HepG2 (cell line): ENCODE measurements around the gene ZSWIM5. TPM values are rescaled to one million over a fixed set of nuclear protein-coding genes. Genes with fewer than 3 reads are reported as not detected.

Source experiments
- ATAC-seq: fragments of 200-7000 bp; cut with Tn5 transposase; 3 replicates; pipeline ENCODE4 v1.9.1; 2020; ENCODE audit warnings: mild to moderate bottlenecking, moderate library complexity
- BruUV-seq: library from RNA; stranded (reverse); fragments of 400-500 nt; replicated peaks from 2 replicates; lab custom pipeline; 2021; lab: Mats Ljungman, UMichigan
- CTCF ChIA-PET: fragments of 300-600 bp; formaldehyde crosslinking; extraction: SDS; loops from one replicate; lab custom pipeline; 2021; ENCODE audit warnings: low total read pairs, inconsistent platforms, low intra/inter-chr PET ratio; lab: Yijun Ruan, JAX
- POLR2A ChIA-PET: fragments of 350-600 bp; sonication (Branson Sonifier 250); formaldehyde crosslinking; loops from one replicate; lab custom pipeline; 2020; ENCODE audit warnings: antibody characterized with exemption, inconsistent platforms; lab: Yijun Ruan, JAX
- DNase-seq: peaks from one replicate; pipeline ENCODE4 v3.0.0-alpha.2; 2015; ENCODE audit warnings: low spot score
- FAIRE-seq: peaks from 3 replicates; lab custom pipeline; 2011; peaks lifted over from hg19 to GRCh38; lab: Jason Lieb, UNC
- H2AFZ ChIP-seq: one replicate; pipeline ENCODE4 v1.6.1; 2011; ENCODE audit warnings: low read length, inconsistent platforms
- H3K27ac ChIP-seq: fragments of 300-600 bp; 3 replicates; pipeline ENCODE4 v1.8.0; 2011; ENCODE audit warnings: mixed run types, mild to moderate bottlenecking, mixed read lengths, low read length, inconsistent platforms; ENCODE audit not compliant: insufficient read depth; ENCODE audit errors: extremely low read length
- H3K27me3 ChIP-seq, 2 experiments: fragments of 200-600 bp in 1 of 2; 2 replicates in 1 of 2; 3 replicates in 1 of 2; pipeline versions ENCODE4 v1.6.0 to v1.8.0; 2011; ENCODE audit warnings: low read length in 2 of 2, mild to moderate bottlenecking in 2 of 2, moderate library complexity in 2 of 2, inconsistent platforms in 1 of 2; ENCODE audit not compliant: insufficient read depth in 2 of 2, control insufficient read depth in 1 of 2
- H3K36me3 ChIP-seq, 2 experiments: fragments of 200-600 bp in 1 of 2; replicated peaks in 1 of 2; 2 replicates in 1 of 2; 3 replicates in 1 of 2; pipeline versions ENCODE4 v1.5.1 to v1.8.0; 2011; ENCODE audit warnings: low read length in 2 of 2, inconsistent platforms in 1 of 2; ENCODE audit not compliant: insufficient read depth in 2 of 2, control insufficient read depth in 1 of 2
- H3K4me1 ChIP-seq: 2 replicates; pipeline ENCODE4 v1.5.1; 2012; ENCODE audit warnings: low read length, inconsistent platforms; ENCODE audit not compliant: insufficient read depth
- H3K4me2 ChIP-seq: 2 replicates; pipeline ENCODE4 v1.6.0; 2011; ENCODE audit warnings: low read depth, low read length, inconsistent platforms
- H3K4me3 ChIP-seq, 3 experiments: fragments of 200-600 bp in 1 of 3; sonication (generic), shearing (Covaris generic) in 1 of 3; replicated peaks in 1 of 3; 2 replicates each; pipeline ENCODE4 v1.5.1; 2011 to 2016; ENCODE audit warnings: low read length in 3 of 3, inconsistent platforms in 2 of 3, low read depth in 2 of 3, mild to moderate bottlenecking in 2 of 3, control low read depth in 1 of 3, mixed read lengths in 1 of 3; ENCODE audit not compliant: insufficient read depth in 1 of 3
- H3K79me2 ChIP-seq: one replicate; pipeline ENCODE4 v1.6.1; 2011; ENCODE audit warnings: low read length, inconsistent platforms; ENCODE audit not compliant: insufficient read depth
- H3K9ac ChIP-seq: 2 replicates; pipeline ENCODE4 v1.6.0; 2011; ENCODE audit warnings: mild to moderate bottlenecking, low read depth, low read length, inconsistent platforms; ENCODE audit not compliant: insufficient read depth
- H3K9me3 ChIP-seq: 2 replicates; pipeline ENCODE4 v1.5.1; 2012; ENCODE audit warnings: mild to moderate bottlenecking, low read length
- H4K20me1 ChIP-seq: 2 replicates; pipeline ENCODE4 v1.6.0; 2011; ENCODE audit warnings: inconsistent platforms, mild to moderate bottlenecking, low read length, moderate library complexity; ENCODE audit not compliant: insufficient read depth
- FLYWCH1 ChIP-seq: sonication (generic); formaldehyde crosslinking; IDR thresholded peaks from 2 replicates; pipeline ENCODE4 v1.8.1; 2023; ENCODE audit warnings: mild to moderate bottlenecking, missing genetic modification reagents
- MIER2 ChIP-seq: IDR thresholded peaks from 2 replicates; pipeline ENCODE4 v1.6.1; 2016; ENCODE audit warnings: missing biosample characterization, missing genetic modification reagents
- NR2C2 ChIP-seq: sonication (generic); formaldehyde crosslinking; IDR thresholded peaks from 2 replicates; pipeline ENCODE4 v1.4.0; 2020; ENCODE audit warnings: missing genetic modification reagents, mild to moderate bottlenecking, moderate library complexity, borderline replicate concordance
- RBM22 ChIP-seq: fragments of 200-400 bp; formaldehyde crosslinking; optimal IDR thresholded peaks from 2 replicates; pipeline ENCODE3; 2017; ENCODE audit warnings: mild to moderate bottlenecking, low read length, moderate library complexity
- SRSF9 ChIP-seq: fragments of 200-400 bp; formaldehyde crosslinking; IDR thresholded peaks from 2 replicates; pipeline ENCODE4 v1.6.1; 2018; ENCODE audit warnings: borderline replicate concordance, mild to moderate bottlenecking, low read depth, low read length; ENCODE audit not compliant: insufficient read depth, poor library complexity, severe bottlenecking
- U2AF1 ChIP-seq: fragments of 200-400 bp; formaldehyde crosslinking; optimal IDR thresholded peaks from 2 replicates; pipeline ENCODE3; 2017; ENCODE audit warnings: mild to moderate bottlenecking, low read depth, low read length
- ZNF121 ChIP-seq: sonication (generic); formaldehyde crosslinking; IDR thresholded peaks from 2 replicates; pipeline ENCODE4 v1.5.0; 2020; ENCODE audit warnings: mild to moderate bottlenecking, missing genetic modification reagents
- ZNF761 ChIP-seq: sonication (generic); formaldehyde crosslinking; conservative IDR thresholded peaks from 2 replicates; pipeline ENCODE4 v1.4.0; 2020; ENCODE audit warnings: mild to moderate bottlenecking, missing genetic modification reagents
- WGBS: methylation state at CpG from one replicate; pipeline ENCODE4 v1.1.6; 2017; ENCODE audit warnings: low lambda C conversion rate; 5-methylcytosine and 5-hydroxymethylcytosine counted together
- in situ Hi-C: cut with HindIII; loops from 2 replicates; pipeline ENCODE4 v1.10.0; 2017; ENCODE audit warnings: low pct_unique_long_range_greater_than_20kb; ENCODE audit not compliant: extremely low pct_ligation_motif_present
- intact Hi-C: fragments of 100-400 bp; cut with micrococcal nuclease; formaldehyde crosslinking; loops from one replicate; pipeline ENCODE4 v1.10.0; 2022; ENCODE audit not compliant: unreplicated experiment
- polyA plus RNA-seq, 8 experiments: library from polyadenylated mRNA; depleted of rRNA in 3 of 8; stranded (reverse) in 7 of 8; unstranded in 1 of 8; fragments of >200 nt; fragmentation: Illumina TruSeq in 4 of 8; extraction: Trizol in 4 of 8; gene quantifications; 2 replicates each; pipeline versions ENCODE4 v1.2.1 to v1.2.3, GENCODE V29; 2011 to 2016; ENCODE audit warnings: low read depth in 4 of 8, missing spikeins in 1 of 8, mixed read lengths in 1 of 8; ENCODE audit not compliant: insufficient read depth in 1 of 8
- total RNA-seq, 5 experiments: library from RNA; depleted of rRNA; stranded (reverse); fragments of >200 nt; fragmentation: Illumina TruSeq; extraction: Trizol; gene quantifications; 2 replicates each; pipeline ENCODE4 v1.2.3, GENCODE V29; 2016; ENCODE audit warnings: low read depth in 1 of 5
- TF ChIP-seq, protein P1 (sequence below): sonication (generic); formaldehyde crosslinking; IDR thresholded peaks from 2 replicates; pipeline ENCODE4 v1.4.0; 2020; ENCODE audit warnings: mild to moderate bottlenecking, missing genetic modification reagents
- TF ChIP-seq, protein P2 (sequence below): IDR thresholded peaks from 2 replicates; pipeline ENCODE4 v1.6.1; 2012; ENCODE audit warnings: low read length, improper control_type of control experiment

Gene ZSWIM5
- total and polyA plus RNA-seq, 2 of the 13 experiments (the other 11 are each of a cell fraction or from before 2014, with no cell fraction given), result 11.0 to 20.6 TPM

DNA sequence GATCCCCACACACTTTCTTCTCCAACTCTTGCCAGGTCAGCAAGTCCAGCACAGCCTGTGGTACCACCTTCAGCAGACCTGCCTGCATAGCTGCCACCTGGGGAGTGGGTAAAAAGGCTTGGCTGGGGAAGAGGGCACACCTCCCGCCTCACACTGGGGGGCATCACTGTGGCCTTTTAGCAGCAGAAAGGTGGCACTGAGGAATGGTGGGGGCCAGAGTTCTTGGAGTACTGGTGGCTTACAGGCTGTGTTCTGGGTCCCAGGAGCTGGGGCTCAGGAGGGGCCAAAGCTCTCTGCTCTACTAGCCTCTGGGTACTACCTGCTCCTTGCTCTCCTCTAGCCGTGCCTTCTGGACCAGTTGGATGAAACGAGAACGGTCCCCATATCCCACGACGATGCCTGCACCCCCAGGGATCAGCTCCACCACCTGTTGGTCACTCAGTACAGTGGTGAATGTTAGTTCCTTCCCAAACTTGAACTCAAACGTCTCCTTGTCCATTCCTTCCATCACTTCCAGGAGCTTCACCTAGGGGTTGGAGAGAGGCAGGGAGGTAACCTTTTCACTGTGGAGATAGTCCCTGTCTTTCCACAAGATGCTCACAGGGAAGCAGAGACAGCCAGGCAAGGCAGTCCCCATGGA lies 202.0 kb downstream of the ZSWIM5 start:
- ChIA-PET CTCF (no interaction called here), POLR2A (interaction anchor here (0.5 kb wide), 1 partner anchor 102 kb away, joined by 3 read pairs; no protein-coding TSS in a partner anchor)
- H3K9ac ChIP-seq, result no peak overlapping the region
- no peak for FAIRE-seq
- no peaks in the 10 kb centered on the region for H3K9me3 ChIP-seq
- in situ Hi-C loops (loop anchor here (25.0 kb wide), 1 partner anchor 167 kb away; the partner anchor contains the start of gene PTCH2), intact Hi-C loops (no loop called here)
- H3K27me3 ChIP-seq, result no peaks in the 10 kb centered on the region
- peaks cover 29 to 57% of the 10 kb centered on the region in 2 experiments for H3K36me3 ChIP-seq
- H3K4me1 ChIP-seq, result peaks cover under 1% of the 10 kb centered on the region; the same call in 1 of the 2 replicates
- no peak for DNase-seq
- no peak for ATAC-seq
- H3K4me2 ChIP-seq, result no peak overlapping the region
- no peak overlapping the region for H3K27ac ChIP-seq
- H4K20me1 ChIP-seq, result no peaks in the 10 kb centered on the region
- no TSS peak for BruUV-seq
- H2AFZ ChIP-seq, result no peak overlapping the region
- TF ChIP-seq RBM22 (no peak), SRSF9 (no peak), ZNF761 (CRISPR knock-in tag) (no peak), FLYWCH1 (CRISPR knock-in tag) (no peak)
- H3K4me3 ChIP-seq, result no peak overlapping the region
- no peaks in the 10 kb centered on the region for H3K79me2 ChIP-seq
- 86% methylated on average over 4 of the region's 7 CpGs for WGBS

DNA sequence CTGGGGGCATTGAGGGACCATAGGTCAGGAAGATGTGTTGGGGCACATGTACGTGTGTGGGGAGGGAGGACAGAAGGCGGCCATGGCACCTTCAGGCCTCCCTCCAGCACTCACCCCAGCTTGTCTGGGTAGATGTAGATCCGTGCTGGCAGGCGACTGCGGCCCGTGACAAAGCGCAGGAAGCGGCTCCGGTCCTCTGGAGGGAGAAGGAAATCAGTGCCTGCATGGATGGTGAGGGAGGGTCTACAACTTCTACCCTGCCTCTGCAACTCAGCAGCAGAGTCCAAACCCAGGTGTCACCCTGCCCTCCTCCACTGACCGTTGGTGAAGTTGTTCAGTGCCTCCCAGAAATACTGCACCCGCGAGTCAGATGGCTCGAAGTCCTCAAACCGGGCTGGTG lies 202.7 kb downstream of the ZSWIM5 start:
- Histone ChIP-seq H3K4me3 (no peak overlapping the region), H3K79me2 (no peaks in the 10 kb centered on the region), H3K4me1 (no peaks in the 10 kb centered on the region), H3K9ac (no peak overlapping the region), H3K27me3 (no peaks in the 10 kb centered on the region), H3K27ac (no peak overlapping the region), H4K20me1 (no peaks in the 10 kb centered on the region), H2AFZ (no peak overlapping the region), H3K9me3 (no peaks in the 10 kb centered on the region), H3K36me3 (peaks cover 27 to 52% of the 10 kb centered on the region in 2 experiments), H3K4me2 (no peak overlapping the region)
- FAIRE-seq (no peak), DNase-seq (no peak), ATAC-seq (no peak)
- ChIA-PET POLR2A (interaction anchor here (0.5 to 1.8 kb wide), 2 partner anchors 8 to 101 kb away, joined by 3 to 7 read pairs; partner anchors contain the start of genes HECTD3 and UROD), CTCF (no interaction called here)
- in situ Hi-C loops (loop anchor here (25.0 kb wide), 1 partner anchor 166 kb away; the partner anchor contains the start of gene PTCH2), intact Hi-C loops (no loop called here)
- WGBS, result 99% methylated on average over 9 of the region's 14 CpGs
- BruUV-seq, result no TSS peak
- TF ChIP-seq NR2C2 (CRISPR knock-in tag) (no peak), ZNF121 (CRISPR knock-in tag) (no peak), U2AF1 (no peak), MIER2 (CRISPR knock-in tag) (no peak)
- TF ChIP-seq, protein P1, sequence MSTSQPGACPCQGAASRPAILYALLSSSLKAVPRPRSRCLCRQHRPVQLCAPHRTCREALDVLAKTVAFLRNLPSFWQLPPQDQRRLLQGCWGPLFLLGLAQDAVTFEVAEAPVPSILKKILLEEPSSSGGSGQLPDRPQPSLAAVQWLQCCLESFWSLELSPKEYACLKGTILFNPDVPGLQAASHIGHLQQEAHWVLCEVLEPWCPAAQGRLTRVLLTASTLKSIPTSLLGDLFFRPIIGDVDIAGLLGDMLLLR (CRISPR knock-in tag), result no peak
- TF ChIP-seq, protein P2, sequence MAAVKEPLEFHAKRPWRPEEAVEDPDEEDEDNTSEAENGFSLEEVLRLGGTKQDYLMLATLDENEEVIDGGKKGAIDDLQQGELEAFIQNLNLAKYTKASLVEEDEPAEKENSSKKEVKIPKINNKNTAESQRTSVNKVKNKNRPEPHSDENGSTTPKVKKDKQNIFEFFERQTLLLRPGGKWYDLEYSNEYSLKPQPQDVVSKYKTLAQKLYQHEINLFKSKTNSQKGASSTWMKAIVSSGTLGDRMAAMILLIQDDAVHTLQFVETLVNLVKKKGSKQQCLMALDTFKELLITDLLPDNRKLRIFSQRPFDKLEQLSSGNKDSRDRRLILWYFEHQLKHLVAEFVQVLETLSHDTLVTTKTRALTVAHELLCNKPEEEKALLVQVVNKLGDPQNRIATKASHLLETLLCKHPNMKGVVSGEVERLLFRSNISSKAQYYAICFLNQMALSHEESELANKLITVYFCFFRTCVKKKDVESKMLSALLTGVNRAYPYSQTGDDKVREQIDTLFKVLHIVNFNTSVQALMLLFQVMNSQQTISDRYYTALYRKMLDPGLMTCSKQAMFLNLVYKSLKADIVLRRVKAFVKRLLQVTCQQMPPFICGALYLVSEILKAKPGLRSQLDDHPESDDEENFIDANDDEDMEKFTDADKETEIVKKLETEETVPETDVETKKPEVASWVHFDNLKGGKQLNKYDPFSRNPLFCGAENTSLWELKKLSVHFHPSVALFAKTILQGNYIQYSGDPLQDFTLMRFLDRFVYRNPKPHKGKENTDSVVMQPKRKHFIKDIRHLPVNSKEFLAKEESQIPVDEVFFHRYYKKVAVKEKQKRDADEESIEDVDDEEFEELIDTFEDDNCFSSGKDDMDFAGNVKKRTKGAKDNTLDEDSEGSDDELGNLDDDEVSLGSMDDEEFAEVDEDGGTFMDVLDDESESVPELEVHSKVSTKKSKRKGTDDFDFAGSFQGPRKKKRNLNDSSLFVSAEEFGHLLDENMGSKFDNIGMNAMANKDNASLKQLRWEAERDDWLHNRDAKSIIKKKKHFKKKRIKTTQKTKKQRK, result no peak
